Measurements from ENCODE around the gene USP3. TPM values are rescaled to one million over a fixed set of nuclear protein-coding genes. Genes with fewer than 3 reads are reported as not detected.
A peak's percentile ranks its signal among the peaks of the same experiment; 100 is the strongest.

The USP3 gene
- 35.1 and 45.8 TPM in 2 replicates for total RNA-seq (ENCODE audit: low replicate concordance)

- DNase-seq (ENCODE audit: low read depth) = peak; percentile 96
- peak; percentile 14 for TF ChIP-seq CTCF (IDR thresholded peaks at IDR 0.05; ENCODE audit: insufficient read depth, low read length)
- H3K4me3 ChIP-seq (ENCODE audit: low read depth, low read length) = peak within 1 kb of the TSS; percentile 88
Observed at GRCh38 chr15:63504247-63504978, at the start of gene USP3. Gene USP3 (plus strand): TSS chr15:63504593. CDS start chr15:63504740, 147 bp downstream.

- no peak for TF ChIP-seq CTCF (IDR thresholded peaks at IDR 0.05; ENCODE audit: insufficient read depth, low read length)
- no peak for DNase-seq (ENCODE audit: low read depth)
- H3K4me3 ChIP-seq (ENCODE audit: low read depth, low read length) = no peak overlapping the region
Observed at GRCh38 chr15:63456258-63456657, 48.1 kb upstream of the USP3 start.

GRCh38 chr15:63457379-63457778, 47.0 kb upstream of the USP3 start:
- no peak for DNase-seq (ENCODE audit: low read depth)
- H3K4me3 ChIP-seq (ENCODE audit: low read depth, low read length) = no peak overlapping the region
- no peak for TF ChIP-seq CTCF (IDR thresholded peaks at IDR 0.05; ENCODE audit: insufficient read depth, low read length)

GRCh38 chr15:63458026-63458425, 46.4 kb upstream of the USP3 start:
- DNase-seq (ENCODE audit: low read depth) = no peak
- no peak for TF ChIP-seq CTCF (IDR thresholded peaks at IDR 0.05; ENCODE audit: insufficient read depth, low read length)
- H3K4me3 ChIP-seq (ENCODE audit: low read depth, low read length) = no peak overlapping the region

GRCh38 chr15:63458794-63459395, 45.5 kb upstream of the USP3 start:
- no peak overlapping the region for H3K4me3 ChIP-seq (ENCODE audit: low read depth, low read length)
- no peak for DNase-seq (ENCODE audit: low read depth)
- TF ChIP-seq CTCF (IDR thresholded peaks at IDR 0.05; ENCODE audit: insufficient read depth, low read length) = no peak

- no peak overlapping the region for H3K4me3 ChIP-seq (ENCODE audit: low read depth, low read length)
- no peak for TF ChIP-seq CTCF (IDR thresholded peaks at IDR 0.05; ENCODE audit: insufficient read depth, low read length)
- no peak for DNase-seq (ENCODE audit: low read depth)
Observed at GRCh38 chr15:63460210-63461155, 43.9 kb upstream of the USP3 start.
